H9 (cell line): ENCODE results near the gene MTSS2. TPM values are rescaled to one million over a fixed set of nuclear protein-coding genes. Genes with fewer than 3 reads are reported as not detected.

ENCODE experiments used
- DNase-seq: peaks from one replicate; pipeline ENCODE4 v3.0.0-alpha.2; 2017
- H2AFZ ChIP-seq: one replicate; pipeline ENCODE4 v1.6.1; 2013; ENCODE audit warnings: mild to moderate bottlenecking, low read length, control low read depth, moderate library complexity
- H2AK5ac ChIP-seq: 2 replicates; pipeline ENCODE4 v1.6.1; 2013; ENCODE audit warnings: low read length, control low read depth, mixed read lengths; ENCODE audit not compliant: insufficient read length
- H2BK120ac ChIP-seq: one replicate; pipeline ENCODE4 v1.6.1; 2013; ENCODE audit warnings: low read depth, mild to moderate bottlenecking, low read length, control low read depth, inconsistent platforms; ENCODE audit not compliant: poor library complexity, severe bottlenecking
- H2BK12ac ChIP-seq: 2 replicates; pipeline ENCODE4 v1.6.1; 2013; ENCODE audit warnings: low read length, control low read depth, mixed read lengths, low read depth; ENCODE audit not compliant: insufficient read length
- H2BK15ac ChIP-seq: 2 replicates; pipeline ENCODE4 v1.6.1; 2013; ENCODE audit warnings: low read depth, low read length, control low read depth
- H2BK20ac ChIP-seq: one replicate; pipeline ENCODE4 v1.6.1; 2013; ENCODE audit warnings: low read depth, mild to moderate bottlenecking, low read length, control low read depth, inconsistent platforms; ENCODE audit not compliant: poor library complexity, severe bottlenecking
- H2BK5ac ChIP-seq: 2 replicates; pipeline ENCODE4 v1.6.1; 2013; ENCODE audit warnings: low read length, control low read depth, mixed read lengths; ENCODE audit not compliant: insufficient read length
- H3K14ac ChIP-seq: 2 replicates; pipeline ENCODE4 v1.6.1; 2013; ENCODE audit warnings: low read length, control low read depth; ENCODE audit not compliant: insufficient read depth
- H3K18ac ChIP-seq: 2 replicates; pipeline ENCODE4 v1.6.1; 2013; ENCODE audit warnings: low read depth, mild to moderate bottlenecking, mixed read lengths, low read length, control low read depth; ENCODE audit not compliant: insufficient read length
- H3K23ac ChIP-seq: 2 replicates; pipeline ENCODE4 v1.6.1; 2013; ENCODE audit warnings: low read length, control low read depth, mixed read lengths, low read depth; ENCODE audit not compliant: insufficient read length
- H3K23me2 ChIP-seq: 2 replicates; pipeline ENCODE4 v1.6.1; 2013; ENCODE audit warnings: low read depth, mild to moderate bottlenecking, mixed read lengths, low read length, control low read depth; ENCODE audit not compliant: insufficient read length, poor library complexity, severe bottlenecking
- H3K27ac ChIP-seq: 2 replicates; pipeline ENCODE4 v1.5.1; 2013; ENCODE audit warnings: low read length, control low read depth, mixed read lengths, low read depth; ENCODE audit not compliant: insufficient read length
- H3K27me3 ChIP-seq: 2 replicates; pipeline ENCODE4 v1.6.1; 2013; ENCODE audit warnings: low read length, control low read depth, inconsistent platforms; ENCODE audit not compliant: insufficient read depth
- H3K4ac ChIP-seq: 2 replicates; pipeline ENCODE4 v1.6.1; 2013; ENCODE audit warnings: low read depth, mild to moderate bottlenecking, control low read depth, inconsistent platforms, low read length, moderate library complexity
- H3K4me1 ChIP-seq: 2 replicates; pipeline ENCODE4 v1.6.1; 2013; ENCODE audit warnings: low read length, control low read depth, inconsistent platforms; ENCODE audit not compliant: insufficient read depth
- H3K4me2 ChIP-seq: 2 replicates; pipeline ENCODE4 v1.6.1; 2013; ENCODE audit warnings: low read length, control low read depth, mixed read lengths; ENCODE audit not compliant: insufficient read length, insufficient read depth
- H3K56ac ChIP-seq: 2 replicates; pipeline ENCODE4 v1.6.1; 2013; ENCODE audit warnings: low read depth, mild to moderate bottlenecking, mixed read lengths, low read length, control low read depth; ENCODE audit not compliant: insufficient read length
- H3K79me1 ChIP-seq: 2 replicates; pipeline ENCODE4 v1.6.1; 2013; ENCODE audit warnings: low read depth, mild to moderate bottlenecking, moderate library complexity, low read length, control low read depth, inconsistent platforms; ENCODE audit not compliant: insufficient read depth, poor library complexity, severe bottlenecking
- H3K79me2 ChIP-seq: 2 replicates; pipeline ENCODE4 v1.6.1; 2013; ENCODE audit warnings: low read length, control low read depth, inconsistent platforms; ENCODE audit not compliant: insufficient read depth
- H3K9ac ChIP-seq: 2 replicates; pipeline ENCODE4 v1.6.1; 2013; ENCODE audit warnings: low read length, control low read depth, mixed read lengths; ENCODE audit not compliant: insufficient read length; ENCODE audit errors: extremely low read depth
- H3K9me3 ChIP-seq: one replicate; pipeline ENCODE4 v1.6.1; 2013; ENCODE audit warnings: low read depth, low read length, inconsistent platforms; ENCODE audit not compliant: control insufficient read depth
- H3T11ph ChIP-seq: one replicate; pipeline ENCODE4 v1.6.1; 2013; ENCODE audit warnings: mild to moderate bottlenecking, low read length, control low read depth, inconsistent platforms
- H4K20me1 ChIP-seq: one replicate; pipeline ENCODE4 v1.6.1; 2013; ENCODE audit not compliant: control insufficient read depth, insufficient read length, insufficient read depth
- H4K5ac ChIP-seq: 2 replicates; pipeline ENCODE4 v1.6.1; 2013; ENCODE audit warnings: low read depth, mild to moderate bottlenecking, mixed read lengths, low read length, control low read depth; ENCODE audit not compliant: insufficient read length
- H4K8ac ChIP-seq: replicated peaks from 2 replicates; pipeline ENCODE4 v1.6.1; 2013; ENCODE audit warnings: low read length, control low read depth, mixed read lengths, low read depth; ENCODE audit not compliant: insufficient read length
- H4K91ac ChIP-seq: 2 replicates; pipeline ENCODE4 v1.6.1; 2013; ENCODE audit warnings: low read depth, mild to moderate bottlenecking, moderate library complexity, mixed read lengths, low read length, control low read depth; ENCODE audit not compliant: insufficient read length
- H3K27ac Mint-ChIP-seq, 3 experiments: 2 replicates in 2 of 3; 3 replicates in 1 of 3; pipeline ENCODE4 v1.8.0; 2020 to 2021; ENCODE audit warnings: mixed read lengths in 3 of 3, mild to moderate bottlenecking in 1 of 3, moderate library complexity in 1 of 3
- H3K27me3 Mint-ChIP-seq: 2 replicates; pipeline ENCODE4 v1.8.0; 2021; ENCODE audit warnings: low read depth, mild to moderate bottlenecking, moderate library complexity, mixed read lengths
- H3K36me3 Mint-ChIP-seq, 3 experiments: 2 replicates in 2 of 3; 3 replicates in 1 of 3; pipeline ENCODE4 v1.8.0; 2020 to 2021; ENCODE audit warnings: low read depth in 3 of 3, mixed read lengths in 3 of 3; ENCODE audit not compliant: insufficient read depth in 1 of 3
- H3K4me1 Mint-ChIP-seq, 2 experiments: 2 replicates each; pipeline ENCODE4 v1.8.0; 2020; ENCODE audit warnings: mixed read lengths in 2 of 2
- H3K4me3 Mint-ChIP-seq, 2 experiments: 2 replicates in 1 of 2; 3 replicates in 1 of 2; pipeline ENCODE4 v1.8.0; 2020 to 2021; ENCODE audit warnings: mild to moderate bottlenecking in 2 of 2, mixed read lengths in 2 of 2, moderate library complexity in 1 of 2
- H3K9me3 Mint-ChIP-seq, 2 experiments: 2 replicates in 1 of 2; 3 replicates in 1 of 2; pipeline ENCODE4 v1.8.0; 2020; ENCODE audit warnings: mild to moderate bottlenecking in 2 of 2, mixed read lengths in 2 of 2, moderate library complexity in 1 of 2
- WGBS: extraction: QIAGEN DNeasy Blood & Tissue Kit; methylation state at CpG from one replicate; pipeline ENCODE4 v1.1.7; 2013; ENCODE audit warnings: missing lambda C conversion rate, low lambda C conversion rate, mixed read lengths; ENCODE audit not compliant: insufficient read length; ENCODE audit errors: extremely low coverage; 5-methylcytosine and 5-hydroxymethylcytosine counted together
- total RNA-seq: library from RNA; stranded (reverse); gene quantifications from 2 replicates; pipeline ENCODE4 v1.2.1, GENCODE V29; 2021
- TF ChIP-seq, protein P1 (sequence below): fragments of 200-600 bp; sonication (generic); conservative IDR thresholded peaks from 3 replicates; pipeline ENCODE4 v1.8.0; 2021; ENCODE audit warnings: antibody characterized with exemption, mild to moderate bottlenecking

MTSS2 gene
- total RNA-seq, 1 experiment from 2014 or later: 41.0 TPM

DNA sequence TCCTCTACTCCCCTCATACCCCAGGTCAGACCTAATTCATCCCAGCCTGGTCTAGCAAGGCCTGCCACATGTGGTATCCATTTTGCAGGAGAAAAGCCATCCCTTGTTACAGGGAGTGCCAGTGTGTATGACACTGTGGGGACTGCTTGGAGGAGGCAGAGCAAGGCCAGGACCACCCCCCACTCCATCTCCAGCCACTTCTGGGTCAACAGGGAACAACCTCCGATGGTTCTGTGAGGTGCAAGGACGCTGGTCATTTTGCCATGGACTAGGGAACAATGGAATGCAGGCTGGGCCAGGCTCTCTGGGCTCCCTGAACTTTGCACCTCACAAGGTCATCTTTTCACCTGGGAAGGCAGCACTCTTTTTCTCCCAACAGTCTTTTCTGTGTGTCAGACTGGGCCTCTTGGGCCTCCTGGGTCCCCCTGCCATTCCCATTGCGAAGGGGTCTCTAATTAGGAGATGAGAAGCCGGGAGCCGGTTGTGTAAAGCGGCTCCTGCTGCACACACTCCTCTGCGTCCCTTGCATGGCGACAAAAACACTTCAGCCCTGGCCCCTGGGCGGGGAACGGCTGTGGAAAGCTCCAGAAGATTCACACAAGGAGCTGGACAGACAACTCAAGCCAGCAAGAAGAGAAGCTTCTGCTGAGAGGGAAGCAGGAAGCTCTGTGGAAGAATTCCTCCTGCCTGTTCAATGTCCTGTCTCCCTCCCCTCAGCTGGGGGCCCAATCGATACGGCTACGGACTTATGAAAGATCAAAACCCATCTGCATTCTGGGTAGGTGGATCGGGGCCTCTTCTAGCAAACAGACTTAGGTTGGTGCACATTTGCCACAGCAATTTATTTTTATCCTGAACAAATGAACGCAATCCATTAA, 38.5 kb upstream of the MTSS2 start:
- Histone ChIP-seq H2BK15ac (no peak overlapping the region), H3K56ac (no peak overlapping the region), H2BK20ac (no peak overlapping the region), H3T11ph (no peak overlapping the region), H4K20me1 (no peaks in the 10 kb centered on the region), H3K79me2 (no peaks in the 10 kb centered on the region), H3K9ac (no peak overlapping the region), H2BK12ac (no peak overlapping the region), H2AK5ac (no peak overlapping the region), H2BK5ac (no peak overlapping the region), H3K23ac (no peak overlapping the region), H3K9me3 (no peaks in the 10 kb centered on the region), H3K14ac (no peak overlapping the region; the same call in 1 of the 2 replicates), H4K91ac (no peak overlapping the region), H3K79me1 (no peaks in the 10 kb centered on the region), H2BK120ac (no peak overlapping the region), H3K27ac (no peak overlapping the region), H3K4me2 (no peak overlapping the region), H3K27me3 (no peaks in the 10 kb centered on the region), H2AFZ (no peak overlapping the region), H3K18ac (no peak overlapping the region), H3K4ac (no peak overlapping the region), H3K4me1 (no peaks in the 10 kb centered on the region), H4K5ac (no peak overlapping the region), H3K23me2 (no peaks in the 10 kb centered on the region), H4K8ac (no peak overlapping the region)
- Mint-ChIP-seq H3K4me1 (peaks cover 4 to 14% of the 10 kb centered on the region in 2 experiments; a peak in 2 of 4 replicates), H3K4me3 (no peak overlapping the region), H3K9me3 (no peaks in the 10 kb centered on the region), H3K27ac (peak overlapping the region in 1 of 3 experiments; percentile 68; a peak in 2 of 7 replicates), H3K36me3 (peaks cover 20 to 35% (median 27%) of the 10 kb centered on the region in 3 experiments), H3K27me3 (no peaks in the 10 kb centered on the region)
- TF ChIP-seq, protein P1, sequence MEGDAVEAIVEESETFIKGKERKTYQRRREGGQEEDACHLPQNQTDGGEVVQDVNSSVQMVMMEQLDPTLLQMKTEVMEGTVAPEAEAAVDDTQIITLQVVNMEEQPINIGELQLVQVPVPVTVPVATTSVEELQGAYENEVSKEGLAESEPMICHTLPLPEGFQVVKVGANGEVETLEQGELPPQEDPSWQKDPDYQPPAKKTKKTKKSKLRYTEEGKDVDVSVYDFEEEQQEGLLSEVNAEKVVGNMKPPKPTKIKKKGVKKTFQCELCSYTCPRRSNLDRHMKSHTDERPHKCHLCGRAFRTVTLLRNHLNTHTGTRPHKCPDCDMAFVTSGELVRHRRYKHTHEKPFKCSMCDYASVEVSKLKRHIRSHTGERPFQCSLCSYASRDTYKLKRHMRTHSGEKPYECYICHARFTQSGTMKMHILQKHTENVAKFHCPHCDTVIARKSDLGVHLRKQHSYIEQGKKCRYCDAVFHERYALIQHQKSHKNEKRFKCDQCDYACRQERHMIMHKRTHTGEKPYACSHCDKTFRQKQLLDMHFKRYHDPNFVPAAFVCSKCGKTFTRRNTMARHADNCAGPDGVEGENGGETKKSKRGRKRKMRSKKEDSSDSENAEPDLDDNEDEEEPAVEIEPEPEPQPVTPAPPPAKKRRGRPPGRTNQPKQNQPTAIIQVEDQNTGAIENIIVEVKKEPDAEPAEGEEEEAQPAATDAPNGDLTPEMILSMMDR: no peak
- DNase-seq: no peak
- no CpG with 5 or more reads among the region's 15 CpGs for WGBS
